GM18505 (cell line): ENCODE results near the gene INTS1.

ENCODE experiments used
- ATAC-seq: cut with Tn5 transposase; IDR thresholded peaks from one replicate; pipeline ENCODE4 v1.9.1; 2021; ENCODE audit not compliant: unreplicated experiment
- POLR2A ChIP-seq: IDR thresholded peaks from 4 replicates; pipeline ENCODE4 v1.6.1; 2011; ENCODE audit warnings: borderline replicate concordance; ENCODE audit not compliant: insufficient read depth, insufficient read length; ENCODE audit errors: extremely low read depth

INTS1 gene

GRCh38 chr7:1459512-1459892 lies 44.7 kb downstream of the INTS1 start:
- peak; percentile 1 for TF ChIP-seq POLR2A
- peak; percentile 86 for ATAC-seq

- peak; percentile 66 for TF ChIP-seq POLR2A
- ATAC-seq, result peak; percentile 24
Observed at GRCh38 chr7:1458683-1459511, 45.3 kb downstream of the INTS1 start, which contains the start of gene MICALL2. Gene MICALL2, minus strand, starts transcription at chr7:1459470. Its CDS starts 144 bp downstream, at chr7:1459326.

GRCh38 chr7:1457949-1458682 lies 46.1 kb downstream of the INTS1 start:
- no peak for ATAC-seq
- TF ChIP-seq POLR2A, result no peak

- no peak for ATAC-seq
- no peak for TF ChIP-seq POLR2A
Observed at GRCh38 chr7:1457059-1457948, 46.9 kb downstream of the INTS1 start.

GRCh38 chr7:1455955-1456354 lies 48.2 kb downstream of the INTS1 start:
- ATAC-seq, result no peak
- TF ChIP-seq POLR2A, result no peak

GRCh38 chr7:1455241-1455939 lies 48.8 kb downstream of the INTS1 start:
- no peak for TF ChIP-seq POLR2A
- ATAC-seq, result no peak

GRCh38 chr7:1454542-1454941 lies 49.6 kb downstream of the INTS1 start:
- TF ChIP-seq POLR2A, result no peak
- ATAC-seq, result no peak

GRCh38 chr7:1452205-1452604 lies 52.0 kb downstream of the INTS1 start:
- no peak for ATAC-seq
- no peak for TF ChIP-seq POLR2A

- ATAC-seq, result no peak
- TF ChIP-seq POLR2A, result no peak
Observed at GRCh38 chr7:1450987-1451386, 53.2 kb downstream of the INTS1 start.

GRCh38 chr7:1450431-1450830 lies 53.8 kb downstream of the INTS1 start:
- no peak for ATAC-seq
- TF ChIP-seq POLR2A, result no peak

GRCh38 chr7:1449951-1450350 lies 54.2 kb downstream of the INTS1 start:
- no peak for TF ChIP-seq POLR2A
- ATAC-seq, result no peak

GRCh38 chr7:1449501-1449900 lies 54.7 kb downstream of the INTS1 start:
- ATAC-seq, result no peak
- no peak for TF ChIP-seq POLR2A

GRCh38 chr7:1448958-1449357 lies 55.2 kb downstream of the INTS1 start:
- no peak for TF ChIP-seq POLR2A
- ATAC-seq, result no peak

- no peak for TF ChIP-seq POLR2A
Observed at GRCh38 chr7:1447551-1448244, 56.5 kb downstream of the INTS1 start.

More at GRCh38 chr7:1447551-1448244, 56.5 kb downstream of the INTS1 start:
- ATAC-seq, result no peak
